ENCODE data around the gene DUSP22. TPM values are rescaled to one million over a fixed set of nuclear protein-coding genes. Genes with fewer than 3 reads are reported as not detected.

DUSP22 gene
- total and polyA plus RNA-seq, 9 of the 15 experiments (the other 6 are each of a cell fraction or from before 2014, with no cell fraction given) = 9.3 to 19.4 (median 11.8) TPM

DNA sequence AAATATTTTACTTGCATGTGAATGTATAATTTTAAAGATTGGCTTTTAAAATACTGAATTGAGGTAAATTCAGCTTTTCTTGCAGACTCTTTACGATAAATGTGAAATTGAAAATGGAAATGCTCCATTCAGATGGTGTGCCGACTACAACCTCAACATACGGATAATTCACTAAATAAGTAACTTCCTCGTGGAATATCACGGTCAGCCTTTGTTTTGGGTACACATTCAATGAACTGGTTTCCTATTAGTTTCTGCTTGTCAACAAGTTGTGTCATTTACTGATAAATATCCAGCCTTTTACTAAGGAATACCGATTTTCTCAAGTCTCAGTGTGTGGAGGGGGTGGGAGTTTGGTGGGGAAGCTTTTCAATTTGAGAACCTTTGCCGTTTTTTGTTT, 96.9 kb downstream of the DUSP22 start:
- TF ChIP-seq FOXK1 (CRISPR knock-in tag; IDR thresholded peaks at IDR 0.05; ENCODE audit: borderline replicate concordance) (no peak), ZNF57 (CRISPR knock-in tag; IDR thresholded peaks at IDR 0.05) (no peak)
- TF ChIP-seq, protein P1, sequence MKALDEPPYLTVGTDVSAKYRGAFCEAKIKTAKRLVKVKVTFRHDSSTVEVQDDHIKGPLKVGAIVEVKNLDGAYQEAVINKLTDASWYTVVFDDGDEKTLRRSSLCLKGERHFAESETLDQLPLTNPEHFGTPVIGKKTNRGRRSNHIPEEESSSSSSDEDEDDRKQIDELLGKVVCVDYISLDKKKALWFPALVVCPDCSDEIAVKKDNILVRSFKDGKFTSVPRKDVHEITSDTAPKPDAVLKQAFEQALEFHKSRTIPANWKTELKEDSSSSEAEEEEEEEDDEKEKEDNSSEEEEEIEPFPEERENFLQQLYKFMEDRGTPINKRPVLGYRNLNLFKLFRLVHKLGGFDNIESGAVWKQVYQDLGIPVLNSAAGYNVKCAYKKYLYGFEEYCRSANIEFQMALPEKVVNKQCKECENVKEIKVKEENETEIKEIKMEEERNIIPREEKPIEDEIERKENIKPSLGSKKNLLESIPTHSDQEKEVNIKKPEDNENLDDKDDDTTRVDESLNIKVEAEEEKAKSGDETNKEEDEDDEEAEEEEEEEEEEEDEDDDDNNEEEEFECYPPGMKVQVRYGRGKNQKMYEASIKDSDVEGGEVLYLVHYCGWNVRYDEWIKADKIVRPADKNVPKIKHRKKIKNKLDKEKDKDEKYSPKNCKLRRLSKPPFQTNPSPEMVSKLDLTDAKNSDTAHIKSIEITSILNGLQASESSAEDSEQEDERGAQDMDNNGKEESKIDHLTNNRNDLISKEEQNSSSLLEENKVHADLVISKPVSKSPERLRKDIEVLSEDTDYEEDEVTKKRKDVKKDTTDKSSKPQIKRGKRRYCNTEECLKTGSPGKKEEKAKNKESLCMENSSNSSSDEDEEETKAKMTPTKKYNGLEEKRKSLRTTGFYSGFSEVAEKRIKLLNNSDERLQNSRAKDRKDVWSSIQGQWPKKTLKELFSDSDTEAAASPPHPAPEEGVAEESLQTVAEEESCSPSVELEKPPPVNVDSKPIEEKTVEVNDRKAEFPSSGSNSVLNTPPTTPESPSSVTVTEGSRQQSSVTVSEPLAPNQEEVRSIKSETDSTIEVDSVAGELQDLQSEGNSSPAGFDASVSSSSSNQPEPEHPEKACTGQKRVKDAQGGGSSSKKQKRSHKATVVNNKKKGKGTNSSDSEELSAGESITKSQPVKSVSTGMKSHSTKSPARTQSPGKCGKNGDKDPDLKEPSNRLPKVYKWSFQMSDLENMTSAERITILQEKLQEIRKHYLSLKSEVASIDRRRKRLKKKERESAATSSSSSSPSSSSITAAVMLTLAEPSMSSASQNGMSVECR (CRISPR knock-in tag; IDR thresholded peaks at IDR 0.05) = no peak
- Histone ChIP-seq H3K79me2 (ENCODE audit: control insufficient read depth, insufficient read depth, low read length) (no peaks in the 10 kb centered on the region), H3K9me3 (replicated peaks; ENCODE audit: control insufficient read depth, insufficient read depth, low read depth, low read length) (no peaks in the 10 kb centered on the region; the same call in 1 of the 2 replicates), H3K4me3 (no peak overlapping the region), H4K20me1 (replicated peaks; ENCODE audit: control insufficient read depth, insufficient read depth, low read length) (no peaks in the 10 kb centered on the region), H2AFZ (ENCODE audit: low read depth, low read length) (no peak overlapping the region), H3K4me1 (replicated peaks in 1 of 2; ENCODE audit: control insufficient read depth in 2 of 2, insufficient read depth in 2 of 2, low read length in 2 of 2) (peaks cover 0 to 7% of the 10 kb centered on the region in 2 experiments; a peak in 1 of 5 replicates), H3K27ac (ENCODE audit: extremely low read depth, low read depth, low read length) (no peak overlapping the region), H3K36me3 (ENCODE audit: control insufficient read depth, insufficient read depth, low read length) (no peaks in the 10 kb centered on the region), H3K9me1 (ENCODE audit: control insufficient read depth, insufficient read depth, low read length) (no peaks in the 10 kb centered on the region), H3K27me3 (ENCODE audit: control insufficient read depth in 2 of 2, insufficient read depth in 2 of 2, low read length in 2 of 2) (peaks cover 45 to 71% of the 10 kb centered on the region in 2 experiments), H3K4me2 (ENCODE audit: insufficient read depth, low read length) (no peak overlapping the region), H3K9ac (ENCODE audit: insufficient read depth in 1 of 2, low read depth in 2 of 2, low read length in 2 of 2) (no peak overlapping the region)
- FAIRE-seq = no peak
- in situ Hi-C loops (cut with MboI) (no loop called here), intact Hi-C loops (cut with micrococcal nuclease) (no loop called here)
- no TSS peak for BruUV-seq (replicated peaks)
- CTCF ChIA-PET (ENCODE audit: low intra/inter-chr PET ratio) = no interaction called here
- POLR2A ChIA-PET = no interaction called here
- WGBS (ENCODE audit: insufficient coverage, low coverage, missing lambda C conversion rate) = 8% methylated on average over 7 of the region's 7 CpGs
- DNase-seq (ENCODE audit: extremely low read depth in 1 of 4, low spot score in 3 of 4) = no peak
- no peak for ATAC-seq
